ENCODE measurements around the gene FAM89B. TPM values are rescaled to one million over a fixed set of nuclear protein-coding genes. Genes with fewer than 3 reads are reported as not detected.

Gene FAM89B
- total RNA-seq, 8 experiments from 2014 or later = 18.6 to 63.4 (median 28.8) TPM

GRCh38 chr11:65555693-65556231, 16.6 kb upstream of the FAM89B start:
- peak; percentile 3 to 65 (median 30) for ATAC-seq (replicated peaks in 6 of 8)
- Histone ChIP-seq H3K4me1 (replicated peaks in 1 of 2) (peaks cover 40 to 66% of the 10 kb centered on the region in 2 donors), H3K27ac (no peak overlapping the region), H3K4me3 (no peak overlapping the region)
- in situ Hi-C loops (cut with MboI; ENCODE audit: low pct_unique_long_range_greater_than_20kb in 2 of 9, low sequenced_read_pairs in 9 of 9, unreplicated experiment in 9 of 9) = no loop called here
- 0 to 40% (median 20%) methylated on average over 1 to 2 of the region's 6 CpGs; no CpG with 5 or more reads in 6 of the 10 experiments for WGBS, 10 experiments

DNA sequence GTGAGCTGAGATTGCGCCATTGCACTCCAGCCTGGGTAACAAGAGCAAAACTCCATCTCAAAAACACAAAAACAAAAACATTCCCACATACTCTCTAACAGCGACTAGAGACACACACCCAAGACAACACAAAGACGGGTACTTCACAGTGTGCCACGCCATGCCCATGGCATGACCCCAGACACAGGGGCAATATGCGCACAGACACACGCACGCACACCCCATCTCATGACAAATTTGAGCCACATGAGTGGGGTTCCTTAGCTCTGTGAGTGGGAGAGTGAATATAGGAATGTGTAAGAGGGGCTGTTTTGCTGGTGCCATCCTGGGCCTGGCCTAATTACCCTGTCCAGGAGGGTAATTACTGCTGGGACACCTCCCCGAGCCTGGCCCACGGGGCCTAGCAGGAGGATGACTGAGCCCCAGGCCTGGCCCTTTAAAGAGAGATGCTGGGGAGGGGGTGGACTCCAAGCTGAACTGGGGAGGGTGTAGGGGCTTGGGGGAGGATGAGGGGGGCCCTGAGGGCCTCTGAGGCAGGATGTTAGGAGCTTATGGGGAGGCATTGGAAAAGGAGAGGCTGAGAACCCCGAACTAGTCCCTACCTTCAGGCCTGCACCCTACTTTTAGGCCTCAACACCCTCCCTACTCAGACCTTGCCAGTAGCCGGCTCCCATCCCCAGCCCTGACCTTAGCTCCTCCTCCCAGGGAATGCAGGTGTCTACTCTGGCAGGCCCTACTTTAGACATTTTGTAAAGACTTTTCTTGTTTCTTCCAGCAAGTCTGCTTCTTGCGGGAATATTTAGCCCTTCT, 15.7 kb upstream of the FAM89B start:
- H3K4me3 ChIP-seq = no peak overlapping the region
- peaks cover 47 to 75% of the 10 kb centered on the region in 2 donors for H3K4me1 ChIP-seq (replicated peaks in 1 of 2)
- in situ Hi-C loops (cut with MboI; ENCODE audit: low pct_unique_long_range_greater_than_20kb in 2 of 9, low sequenced_read_pairs in 9 of 9, unreplicated experiment in 9 of 9) = no loop called here
- no peak for ATAC-seq (replicated peaks in 6 of 8)
- WGBS, 10 experiments = 80 to 100% (median 85%) methylated on average over 1 to 4 of the region's 12 CpGs; no CpG with 5 or more reads in 6 of the 10 experiments
- no peak overlapping the region for H3K27ac ChIP-seq

GRCh38 chr11:65557280-65558001, 14.9 kb upstream of the FAM89B start:
- peak; percentile 0 to 23 (median 15) for ATAC-seq (replicated peaks in 6 of 8)
- Histone ChIP-seq H3K27ac (peak overlapping the region in 1 of 2 donors; percentile 79), H3K4me1 (replicated peaks in 1 of 2) (peaks cover 47 to 75% of the 10 kb centered on the region in 2 donors), H3K4me3 (peak overlapping the region; percentile 25 to 38 (median 33))
- in situ Hi-C loops (cut with MboI; ENCODE audit: low pct_unique_long_range_greater_than_20kb in 2 of 9, low sequenced_read_pairs in 9 of 9, unreplicated experiment in 9 of 9) = no loop called here
- whole genome bisulfite sequencing, 10 experiments = 63 to 100% (median 67%) methylated on average over 1 to 2 of the region's 47 CpGs; no CpG with 5 or more reads in 7 of the 10 experiments

DNA sequence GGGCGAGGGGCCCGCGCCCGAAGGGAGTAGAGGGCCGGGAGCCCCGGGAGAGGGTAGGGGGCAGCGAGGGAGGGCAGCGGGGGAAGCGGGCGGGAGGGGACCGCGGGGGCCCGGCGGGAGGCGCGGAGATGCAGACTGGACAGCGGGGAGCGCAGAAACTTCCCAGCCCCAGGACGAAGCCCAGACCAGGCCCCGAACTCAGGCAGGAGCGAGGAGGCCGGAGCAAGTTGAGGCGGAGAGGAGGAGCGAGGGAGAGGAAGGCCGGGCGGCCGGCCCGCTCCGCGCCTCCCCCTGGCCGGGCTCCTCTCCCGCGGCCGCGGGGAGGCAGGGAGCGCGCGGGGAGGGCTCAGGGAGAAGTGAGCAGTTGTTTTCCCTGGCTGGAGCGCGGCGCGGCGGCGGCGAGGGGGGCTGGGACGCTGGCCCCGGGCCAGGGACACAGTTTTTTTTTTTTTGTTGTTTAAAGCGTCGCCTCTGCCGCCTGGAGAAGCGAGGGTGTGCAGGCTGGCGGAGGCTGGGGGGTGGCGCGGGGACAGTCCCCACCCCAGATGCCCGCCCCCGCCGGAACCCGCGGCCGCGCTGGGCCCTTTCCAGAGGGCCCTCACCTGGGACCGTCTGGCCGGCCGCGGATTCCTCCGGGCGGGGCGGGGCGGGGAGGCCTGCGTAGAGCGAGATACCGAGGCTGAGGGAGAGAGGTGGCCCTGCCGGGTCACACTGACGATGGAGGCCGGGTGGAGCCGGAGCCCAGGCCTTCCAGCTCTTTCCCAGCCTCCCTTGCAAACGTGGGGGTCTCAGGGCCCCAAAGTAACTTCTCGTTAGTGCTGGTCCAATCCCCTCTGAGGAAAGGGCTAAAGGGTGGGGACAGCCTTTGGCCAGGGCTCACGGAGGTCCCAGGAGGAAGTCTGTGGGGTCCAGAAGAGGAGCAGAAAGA, 14.1 kb upstream of the FAM89B start, which contains the start of gene LTBP3:
Gene LTBP3, minus strand, starts transcription at position 358 of the 928 bp plus-strand sequence. CDS start 400 bp downstream, outside the sequence.
- ATAC-seq (replicated peaks in 6 of 8) = peak; percentile 20 to 73 (median 66)
- Histone ChIP-seq H3K27ac (peak within 1 kb of the TSS in 1 of 2 donors; percentile 79), H3K4me3 (peak within 1 kb of the TSS; percentile 25 to 38 (median 33)), H3K4me1 (replicated peaks in 1 of 2) (peaks cover 46 to 70% of the 10 kb centered on the region in 2 donors)
- 0 to 20% (median 0%) methylated on average over 1 to 2 of the region's 79 CpGs; no CpG with 5 or more reads in 7 of the 10 experiments for WGBS, 10 experiments
- in situ Hi-C loops (cut with MboI; ENCODE audit: low pct_unique_long_range_greater_than_20kb in 2 of 9, low sequenced_read_pairs in 9 of 9, unreplicated experiment in 9 of 9) = no loop called here

DNA sequence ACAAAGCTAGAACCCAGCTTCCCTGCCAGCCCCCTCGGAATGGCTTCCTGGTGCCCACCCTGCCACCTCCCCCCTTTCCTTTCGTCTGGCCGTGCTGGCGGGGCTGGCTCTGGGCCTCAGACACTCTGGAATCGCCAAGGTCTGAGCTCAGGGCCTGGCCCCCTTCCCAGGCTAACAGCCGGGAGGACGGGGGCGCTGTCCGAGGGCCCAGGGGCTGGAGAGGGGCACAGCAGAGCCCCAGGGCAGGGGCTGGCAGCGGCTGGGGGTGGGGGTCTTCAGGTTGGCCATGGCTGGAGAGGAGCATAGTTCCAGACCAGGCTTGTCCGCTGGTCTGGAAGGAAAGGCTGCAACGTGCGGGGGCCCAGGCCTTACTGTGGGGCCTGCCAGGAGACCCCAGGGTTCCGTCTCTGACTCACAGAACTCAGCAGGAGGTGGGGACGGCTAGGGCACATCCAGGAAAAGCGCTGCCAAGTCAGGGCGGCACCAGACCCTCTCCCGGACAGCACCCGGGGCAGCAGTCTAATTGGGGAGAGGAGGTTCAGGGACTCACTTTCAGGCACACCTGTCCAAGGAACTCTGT, 13.3 kb upstream of the FAM89B start:
- peak overlapping the region in 2 of 5 donors; percentile 33 to 38 for H3K4me3 ChIP-seq
- peak in 1 of 8 experiments; percentile 3 for ATAC-seq (replicated peaks in 6 of 8)
- peaks cover 39 to 63% of the 10 kb centered on the region in 2 donors for H3K4me1 ChIP-seq (replicated peaks in 1 of 2)
- H3K27ac ChIP-seq = peak overlapping the region in 1 of 2 donors; percentile 79
- in situ Hi-C loops (cut with MboI; ENCODE audit: low pct_unique_long_range_greater_than_20kb in 2 of 9, low sequenced_read_pairs in 9 of 9, unreplicated experiment in 9 of 9) = no loop called here
- whole genome bisulfite sequencing, 10 experiments = 80% methylated on average over 1 of the region's 19 CpGs; no CpG with 5 or more reads in 9 of the 10 experiments

- no peak overlapping the region for H3K4me3 ChIP-seq
- H3K27ac ChIP-seq = no peak overlapping the region
- no peak for ATAC-seq (replicated peaks in 6 of 8)
- in situ Hi-C loops (cut with MboI; ENCODE audit: low pct_unique_long_range_greater_than_20kb in 2 of 9, low sequenced_read_pairs in 9 of 9, unreplicated experiment in 9 of 9) = no loop called here
- H3K4me1 ChIP-seq (replicated peaks in 1 of 2) = peaks cover 37 to 58% of the 10 kb centered on the region in 2 donors
- 15 to 100% (median 63%) methylated on average over 1 to 2 of the region's 5 CpGs; no CpG with 5 or more reads in 6 of the 10 experiments for WGBS, 10 experiments
These were observed 12.8 kb upstream of the FAM89B start for GRCh38 chr11:65559535-65559934.

GRCh38 chr11:65559951-65560537, 12.3 kb upstream of the FAM89B start:
- in situ Hi-C loops (cut with MboI; ENCODE audit: low pct_unique_long_range_greater_than_20kb in 2 of 9, low sequenced_read_pairs in 9 of 9, unreplicated experiment in 9 of 9) = no loop called here
- Histone ChIP-seq H3K4me1 (replicated peaks in 1 of 2) (peaks cover 32 to 53% of the 10 kb centered on the region in 2 donors), H3K4me3 (no peak overlapping the region), H3K27ac (no peak overlapping the region)
- ATAC-seq (replicated peaks in 6 of 8) = peak in 4 of 8 experiments; percentile 0 to 10 (median 2)
- WGBS, 10 experiments = 0 to 71% (median 40%) methylated on average over 1 to 4 of the region's 5 CpGs; no CpG with 5 or more reads in 3 of the 10 experiments

DNA sequence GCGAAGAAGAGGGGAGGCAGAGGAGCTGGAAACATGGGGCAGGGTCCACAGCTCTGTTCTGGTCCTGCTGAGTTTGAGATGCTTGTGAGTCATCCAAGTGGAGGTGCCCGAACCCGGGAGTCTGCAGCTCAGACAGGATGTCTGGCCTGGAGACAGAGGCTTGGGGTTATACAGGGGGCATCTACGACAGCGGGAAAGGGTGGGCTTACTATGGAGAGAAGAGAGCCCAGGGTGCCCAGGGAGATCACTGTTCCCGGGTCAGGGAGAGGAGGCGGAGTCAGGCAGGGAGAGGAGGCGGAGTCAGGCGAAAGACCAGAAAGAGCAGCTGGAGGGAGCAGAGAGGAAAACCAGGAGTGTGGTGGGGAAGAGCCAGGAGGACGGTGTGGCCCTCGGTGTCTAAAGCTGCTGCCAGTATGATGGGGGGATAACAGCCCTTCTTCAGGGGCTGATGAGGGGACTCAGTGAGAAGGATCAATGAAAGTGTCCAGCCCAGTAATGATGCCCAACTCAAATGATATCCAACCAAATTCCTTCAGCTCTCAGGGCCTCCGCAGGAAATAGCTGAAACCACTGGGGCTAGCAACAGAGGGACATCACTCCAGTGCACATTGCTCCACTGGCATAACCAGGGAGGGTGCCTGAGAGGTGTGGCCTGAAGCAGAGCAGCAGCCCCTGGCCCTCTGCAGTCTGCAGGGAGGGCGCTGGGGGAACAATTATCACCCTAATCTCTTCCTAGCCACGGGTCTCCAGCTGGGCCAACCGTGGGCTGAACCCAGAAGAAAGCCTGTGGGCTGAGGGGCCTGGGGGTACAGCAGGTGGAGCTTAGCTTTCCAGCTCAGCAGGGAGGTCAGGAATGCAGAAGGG, 11.6 kb upstream of the FAM89B start:
- no peak overlapping the region for H3K4me3 ChIP-seq
- in situ Hi-C loops (cut with MboI; ENCODE audit: low pct_unique_long_range_greater_than_20kb in 2 of 9, low sequenced_read_pairs in 9 of 9, unreplicated experiment in 9 of 9) = no loop called here
- ATAC-seq (replicated peaks in 6 of 8) = peak in 7 of 8 experiments; percentile 1 to 36 (median 14)
- H3K27ac ChIP-seq = no peak overlapping the region
- 0 to 30% (median 8%) methylated on average over 1 to 6 of the region's 15 CpGs; no CpG with 5 or more reads in 4 of the 10 experiments for WGBS, 10 experiments
- peaks cover 25 to 45% of the 10 kb centered on the region in 2 donors for H3K4me1 ChIP-seq (replicated peaks in 1 of 2)

- in situ Hi-C loops (cut with MboI; ENCODE audit: low pct_unique_long_range_greater_than_20kb in 2 of 9, low sequenced_read_pairs in 9 of 9, unreplicated experiment in 9 of 9) = no loop called here
- Histone ChIP-seq H3K27ac (no peak overlapping the region), H3K4me3 (no peak overlapping the region), H3K4me1 (replicated peaks in 1 of 2) (peaks cover 21 to 37% of the 10 kb centered on the region in 2 donors)
- WGBS, 10 experiments = 27 to 100% (median 91%) methylated on average over 1 to 5 of the region's 7 CpGs; no CpG with 5 or more reads in 2 of the 10 experiments
- no peak for ATAC-seq (replicated peaks in 6 of 8)
These were observed 10.3 kb upstream of the FAM89B start for GRCh38 chr11:65562020-65562419.

- no peak overlapping the region for H3K27ac ChIP-seq
- H3K4me1 ChIP-seq (replicated peaks in 1 of 2) = peaks cover 16 to 30% of the 10 kb centered on the region in 2 donors
- 50 to 100% (median 83%) methylated on average over 1 to 6 of the region's 9 CpGs; no CpG with 5 or more reads in 2 of the 10 experiments for WGBS, 10 experiments
- H3K4me3 ChIP-seq = no peak overlapping the region
- in situ Hi-C loops (cut with MboI; ENCODE audit: low pct_unique_long_range_greater_than_20kb in 2 of 9, low sequenced_read_pairs in 9 of 9, unreplicated experiment in 9 of 9) = no loop called here
- ATAC-seq (replicated peaks in 6 of 8) = no peak
These were observed 9.6 kb upstream of the FAM89B start for GRCh38 chr11:65562788-65563187.

DNA sequence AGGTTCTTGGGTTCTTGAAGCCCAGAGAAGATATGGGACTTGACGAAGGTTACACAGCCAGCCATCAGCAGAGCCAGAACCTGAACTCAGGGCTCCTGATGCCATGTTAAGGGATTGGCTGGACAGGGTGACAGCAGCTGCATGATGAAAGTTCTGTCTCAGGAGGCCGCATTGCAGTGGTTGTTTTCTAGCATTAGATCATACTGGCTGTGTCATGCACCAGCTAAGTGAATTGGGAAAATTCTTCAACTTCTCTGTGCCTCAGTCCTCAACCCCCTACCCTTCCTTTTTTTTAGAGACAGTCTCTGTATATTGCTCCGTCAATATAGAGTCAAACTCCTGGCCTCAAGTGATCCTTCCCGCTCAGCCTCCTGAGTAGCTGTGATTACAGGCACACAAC, 8.7 kb upstream of the FAM89B start:
- Histone ChIP-seq H3K4me1 (replicated peaks in 1 of 2) (peaks cover 15 to 31% of the 10 kb centered on the region in 2 donors), H3K4me3 (no peak overlapping the region), H3K27ac (no peak overlapping the region)
- ATAC-seq (replicated peaks in 6 of 8) = no peak
- 93 to 100% (median 100%) methylated on average over 1 to 4 of the region's 4 CpGs; no CpG with 5 or more reads in 2 of the 10 experiments for WGBS, 10 experiments
- in situ Hi-C loops (cut with MboI; ENCODE audit: low pct_unique_long_range_greater_than_20kb in 2 of 9, low sequenced_read_pairs in 9 of 9, unreplicated experiment in 9 of 9) = no loop called here

Data from motor neuron (in vitro differentiated cells).